B cell (primary cell): Measurements from ENCODE around the gene C10orf62. TPM values are rescaled to one million over a fixed set of nuclear protein-coding genes. Genes with fewer than 3 reads are reported as not detected.

ENCODE experiments used
- ATAC-seq: fragments of 200-7000 bp; cut with Tn5 transposase; one replicate; pipeline ENCODE4 v1.10.0; 2021; ENCODE audit warnings: low read depth, mild to moderate bottlenecking, moderate number of reproducible peaks, moderate library complexity
- CTCF ChIA-PET: fragments of 350-600 bp; sonication (Branson Sonifier 250); formaldehyde crosslinking; loops from one replicate; lab custom pipeline; 2021; ENCODE audit warnings: antibody characterized with exemption, inconsistent platforms; lab: Charles Lee
- POLR2A ChIA-PET: fragments of 350-600 bp; sonication (Branson Sonifier 250); formaldehyde crosslinking; loops from one replicate; lab custom pipeline; 2021; ENCODE audit warnings: antibody characterized with exemption; lab: Charles Lee
- DNase-seq: peaks from one replicate; pipeline ENCODE4 v3.0.0; 2013
- H2AFZ ChIP-seq: 2 replicates; pipeline ENCODE4 v1.6.1; 2012; ENCODE audit warnings: mild to moderate bottlenecking, low read depth, low read length; ENCODE audit not compliant: insufficient read depth, poor library complexity, severe bottlenecking
- H3K27ac ChIP-seq, 2 donors: 1 replicate in 1 of 2; 2 replicates in 1 of 2; pipeline ENCODE4 v1.5.1; 2012 to 2013; ENCODE audit warnings: low read length in 2 of 2, mild to moderate bottlenecking in 2 of 2, moderate library complexity in 1 of 2
- H3K27me3 ChIP-seq, 4 experiments: fragments of 200-600 bp in 1 of 4; sonication (generic) in 1 of 4; replicated peaks in 1 of 4; 1 replicate in 2 of 4; 2 replicates in 2 of 4; pipeline versions ENCODE4 v1.6.1 to v1.7.0; 2013 to 2016; ENCODE audit warnings: low read length in 3 of 4, mild to moderate bottlenecking in 2 of 4, mixed read lengths in 1 of 4, moderate library complexity in 1 of 4; ENCODE audit not compliant: insufficient read depth in 4 of 4, control insufficient read depth in 3 of 4; ENCODE audit errors: control extremely low read depth in 1 of 4
- H3K36me3 ChIP-seq, 2 experiments: replicated peaks in 1 of 2; 1 replicate in 1 of 2; 2 replicates in 1 of 2; pipeline versions ENCODE4 v1.6.1 to v1.7.1; 2013; ENCODE audit warnings: low read length in 1 of 2; ENCODE audit not compliant: insufficient read depth in 2 of 2, control insufficient read depth in 1 of 2; ENCODE audit errors: control extremely low read depth in 1 of 2, extremely low read depth in 1 of 2
- H3K4me1 ChIP-seq, 2 donors: fragments of 200-600 bp in 1 of 2; sonication (generic) in 1 of 2; 1 replicate in 1 of 2; 2 replicates in 1 of 2; pipeline versions ENCODE4 v1.5.1 to v1.6.1; 2013 to 2017; ENCODE audit warnings: low read length in 2 of 2; ENCODE audit not compliant: control insufficient read depth in 2 of 2, insufficient read depth in 2 of 2
- H3K4me2 ChIP-seq: replicated peaks from 2 replicates; pipeline ENCODE3; 2012; ENCODE audit warnings: mild to moderate bottlenecking, low read depth, low read length; ENCODE audit not compliant: poor library complexity, severe bottlenecking
- H3K4me3 ChIP-seq, 5 experiments: fragments of 200-600 bp in 1 of 5; sonication (generic) in 1 of 5; 1 replicate in 3 of 5; 2 replicates in 2 of 5; pipeline versions ENCODE4 v1.5.1 to v1.7.0; 2011 to 2016; ENCODE audit warnings: low read length in 4 of 5, mild to moderate bottlenecking in 4 of 5, low read depth in 2 of 5, control low read depth in 1 of 5, moderate library complexity in 1 of 5; ENCODE audit not compliant: insufficient read depth in 1 of 5; ENCODE audit errors: control extremely low read depth in 1 of 5, extremely low read depth in 1 of 5
- H3K79me2 ChIP-seq: fragments of 200-600 bp; sonication (generic); one replicate; pipeline ENCODE4 v1.6.0; 2016; ENCODE audit warnings: low read length; ENCODE audit not compliant: control insufficient read depth, insufficient read depth
- H3K9ac ChIP-seq: fragments of 200-600 bp; sonication (generic); 2 replicates; pipeline ENCODE4 v1.6.1; 2017; ENCODE audit warnings: mild to moderate bottlenecking, low read length, moderate library complexity
- H3K9me3 ChIP-seq, 3 donors: one replicate each; pipeline versions ENCODE4 v1.6.1 to v1.7.1; 2013; ENCODE audit warnings: low read length in 2 of 3; ENCODE audit not compliant: control insufficient read depth in 2 of 3, insufficient read depth in 1 of 3; ENCODE audit errors: control extremely low read depth in 1 of 3
- H4K20me1 ChIP-seq: 2 replicates; pipeline ENCODE4 v1.6.0; 2012; ENCODE audit warnings: mild to moderate bottlenecking, low read length; ENCODE audit not compliant: insufficient read depth, control insufficient read depth, poor library complexity, severe bottlenecking
- H3K27ac Mint-ChIP-seq: one replicate; pipeline ENCODE4 v1.8.0; 2021; ENCODE audit warnings: mixed read lengths
- H3K27me3 Mint-ChIP-seq: one replicate; pipeline ENCODE4 v1.8.0; 2021; ENCODE audit warnings: mixed read lengths
- H3K4me1 Mint-ChIP-seq: one replicate; pipeline ENCODE4 v1.8.0; 2021; ENCODE audit warnings: mixed read lengths
- H3K4me3 Mint-ChIP-seq: one replicate; pipeline ENCODE4 v1.8.0; 2021; ENCODE audit warnings: mixed read lengths
- H3K9me3 Mint-ChIP-seq: one replicate; pipeline ENCODE4 v1.8.0; 2022; ENCODE audit warnings: mixed read lengths; ENCODE audit not compliant: insufficient read depth
- EZH2 ChIP-seq: IDR thresholded peaks from 2 replicates; pipeline ENCODE4 v1.6.1; 2012; ENCODE audit warnings: borderline replicate concordance, low read depth, mild to moderate bottlenecking, moderate library complexity, low read length; ENCODE audit not compliant: insufficient read depth, poor library complexity, severe bottlenecking
- WGBS: methylation state at CpG from one replicate; pipeline ENCODE4 v1.1.5; 2013; ENCODE audit warnings: missing lambda C conversion rate; ENCODE audit not compliant: insufficient coverage; 5-methylcytosine and 5-hydroxymethylcytosine counted together
- intact Hi-C: fragments of 100-400 bp; cut with micrococcal nuclease; formaldehyde crosslinking; loops from one replicate; pipeline ENCODE4 v1.10.0; 2022
- polyA plus RNA-seq: library from polyadenylated mRNA; depleted of rRNA; stranded (reverse); fragments of >200 nt; gene quantifications from 2 replicates; pipeline ENCODE4 v1.2.3, GENCODE V29; 2012
- total RNA-seq, 2 donors: library from RNA; stranded (reverse); fragments of 120-200 nt in 1 of 2; gene quantifications; 1 replicate in 1 of 2; 2 replicates in 1 of 2; pipeline versions ENCODE4 v1.2.3 to v1.2.4, GENCODE V29; 2013 to 2022
- TF ChIP-seq, protein P1 (sequence below): fragments of 200-600 bp; IDR thresholded peaks from one replicate; pipeline ENCODE4 v1.8.0; 2022; ENCODE audit warnings: antibody characterized with exemption, mild to moderate bottlenecking

The C10orf62 gene
- total and polyA plus RNA-seq, 2 donors (not counting 1 experiment from before 2014, with no cell fraction given): not detected

DNA sequence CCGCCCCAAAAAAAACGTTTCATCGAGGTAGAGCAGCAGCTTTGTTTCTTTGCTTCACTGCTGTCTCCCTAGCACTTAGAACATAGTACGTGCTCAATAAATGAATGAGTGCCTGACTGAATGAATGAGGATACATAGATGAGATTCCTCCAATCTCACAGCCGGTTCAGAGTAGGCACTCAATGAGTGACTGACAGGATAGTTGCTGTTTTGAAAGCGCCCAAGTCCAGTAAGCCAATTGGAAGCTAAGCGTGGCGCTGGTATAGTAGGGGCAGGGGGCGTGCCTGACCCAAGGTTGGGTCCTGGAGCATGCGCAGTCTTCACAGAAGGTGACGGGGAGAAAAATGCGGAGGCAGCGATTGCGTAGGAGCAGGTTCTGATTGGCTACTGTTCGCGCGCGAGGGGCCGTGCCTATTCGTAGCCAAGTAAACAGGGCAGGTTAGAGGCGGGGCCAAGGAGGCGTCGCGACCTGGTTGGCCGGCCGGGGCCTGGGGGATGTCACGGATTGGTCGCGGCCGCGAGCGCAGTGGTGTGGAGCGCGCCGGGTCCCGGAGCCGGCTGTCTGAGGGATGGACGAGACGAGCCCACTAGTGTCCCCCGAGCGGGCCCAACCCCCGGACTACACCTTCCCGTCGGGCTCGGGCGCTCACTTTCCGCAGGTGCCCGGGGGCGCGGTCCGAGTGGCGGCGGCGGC, 50.8 kb downstream of the C10orf62 start, which contains the start of gene PI4K2A:
Gene PI4K2A, plus strand, starts transcription at position 498 of the 694 bp plus-strand sequence. Its CDS starts 72 bp downstream, at position 570.
- peak; percentile 99 for DNase-seq
- Histone ChIP-seq H3K27me3 (no peaks in the 10 kb centered on the region), H2AFZ (peak within 1 kb of the TSS; percentile 63), H4K20me1 (no peaks in the 10 kb centered on the region), H3K27ac (peak within 1 kb of the TSS; percentile 70 to 86), H3K36me3 (peaks cover 0 to 11% of the 10 kb centered on the region in 2 experiments), H3K4me2 (peak within 1 kb of the TSS; percentile 99), H3K9ac (peak within 1 kb of the TSS; percentile 85), H3K79me2 (peaks cover 34% of the 10 kb centered on the region), H3K4me3 (peak within 1 kb of the TSS; percentile 43 to 84 (median 77)), H3K4me1 (peaks cover 8 to 18% of the 10 kb centered on the region in 2 donors), H3K9me3 (no peaks in the 10 kb centered on the region)
- TF ChIP-seq EZH2: no peak
- TF ChIP-seq, protein P1, sequence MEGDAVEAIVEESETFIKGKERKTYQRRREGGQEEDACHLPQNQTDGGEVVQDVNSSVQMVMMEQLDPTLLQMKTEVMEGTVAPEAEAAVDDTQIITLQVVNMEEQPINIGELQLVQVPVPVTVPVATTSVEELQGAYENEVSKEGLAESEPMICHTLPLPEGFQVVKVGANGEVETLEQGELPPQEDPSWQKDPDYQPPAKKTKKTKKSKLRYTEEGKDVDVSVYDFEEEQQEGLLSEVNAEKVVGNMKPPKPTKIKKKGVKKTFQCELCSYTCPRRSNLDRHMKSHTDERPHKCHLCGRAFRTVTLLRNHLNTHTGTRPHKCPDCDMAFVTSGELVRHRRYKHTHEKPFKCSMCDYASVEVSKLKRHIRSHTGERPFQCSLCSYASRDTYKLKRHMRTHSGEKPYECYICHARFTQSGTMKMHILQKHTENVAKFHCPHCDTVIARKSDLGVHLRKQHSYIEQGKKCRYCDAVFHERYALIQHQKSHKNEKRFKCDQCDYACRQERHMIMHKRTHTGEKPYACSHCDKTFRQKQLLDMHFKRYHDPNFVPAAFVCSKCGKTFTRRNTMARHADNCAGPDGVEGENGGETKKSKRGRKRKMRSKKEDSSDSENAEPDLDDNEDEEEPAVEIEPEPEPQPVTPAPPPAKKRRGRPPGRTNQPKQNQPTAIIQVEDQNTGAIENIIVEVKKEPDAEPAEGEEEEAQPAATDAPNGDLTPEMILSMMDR: no peak
- no peaks in the 10 kb centered on the region for H3K9me3 Mint-ChIP-seq
- H3K27me3 Mint-ChIP-seq: no peaks in the 10 kb centered on the region
- intact Hi-C loops: loop anchor here (1.0 to 2.0 kb wide), 4 partner anchors 36 to 239 kb away; partner anchors contain the start of genes AVPI1, RRP12 and ZFYVE27
- CTCF ChIA-PET: no interaction called here
- peak; percentile 96 for ATAC-seq
- H3K4me3 Mint-ChIP-seq: peak within 1 kb of the TSS; percentile 99
- WGBS: 1% methylated on average over 51 of the region's 54 CpGs
- peak within 1 kb of the TSS; percentile 97 for H3K27ac Mint-ChIP-seq
- H3K4me1 Mint-ChIP-seq: peaks cover 22% of the 10 kb centered on the region
- POLR2A ChIA-PET: interaction anchor here (0.6 to 1.9 kb wide), 4 partner anchors 9 to 1664 kb away, joined by 3 to 7 read pairs (median 4); partner anchors contain the start of genes R3HCC1L and ZFYVE27

Other genes with a start within 250 kb of the C10orf62 start
- gene RRP12, start 188.4 kb upstream of the C10orf62 start, total RNA-seq: 33.6 and 35.7 TPM in 2 replicates
- gene RRP12, start 188.4 kb upstream of the C10orf62 start, polyA plus RNA-seq: 19.3 and 22.8 TPM in 2 replicates
- 80.3 and 83.4 TPM in 2 replicates for gene PGAM1, start 163.5 kb upstream of the C10orf62 start, total RNA-seq
- 28.8 and 48.7 TPM in 2 replicates for gene PGAM1, start 163.5 kb upstream of the C10orf62 start, polyA plus RNA-seq
- gene EXOSC1, start 143.7 kb upstream of the C10orf62 start, total RNA-seq: 44.5 and 49.0 TPM in 2 replicates
- gene EXOSC1, start 143.7 kb upstream of the C10orf62 start, polyA plus RNA-seq: 26.4 and 32.2 TPM in 2 replicates
- 35.6 and 41.5 TPM in 2 replicates for gene ZDHHC16, start 143.5 kb upstream of the C10orf62 start, total RNA-seq
- 21.0 and 24.1 TPM in 2 replicates for gene ZDHHC16, start 143.5 kb upstream of the C10orf62 start, polyA plus RNA-seq
- 78.0 and 82.1 TPM in 2 replicates for gene MMS19, start 91.3 kb upstream of the C10orf62 start, total RNA-seq
- gene MMS19, start 91.3 kb upstream of the C10orf62 start, polyA plus RNA-seq: 102 TPM in 2 replicates
- gene UBTD1, start 90.8 kb upstream of the C10orf62 start, total RNA-seq: 1.7 and 1.8 TPM in 2 replicates
- gene UBTD1, start 90.8 kb upstream of the C10orf62 start, polyA plus RNA-seq: 1.2 and 1.3 TPM in 2 replicates
- not detected in 2 replicates for gene ANKRD2, start 16.9 kb upstream of the C10orf62 start, total RNA-seq
- not detected in 2 replicates for gene ANKRD2, start 16.9 kb upstream of the C10orf62 start, polyA plus RNA-seq
- not detected in 2 replicates for gene HOGA1, start 5.3 kb upstream of the C10orf62 start, total RNA-seq
- not detected in 2 replicates for gene HOGA1, start 5.3 kb upstream of the C10orf62 start, polyA plus RNA-seq
- 2.8 TPM in 2 replicates for gene MORN4, start 43.8 kb downstream of the C10orf62 start, total RNA-seq
- 1.5 TPM in 2 replicates for gene MORN4, start 43.8 kb downstream of the C10orf62 start, polyA plus RNA-seq
- 17.7 and 18.4 TPM in 2 replicates for gene PI4K2A, start 51.0 kb downstream of the C10orf62 start, total RNA-seq
- gene PI4K2A, start 51.0 kb downstream of the C10orf62 start, polyA plus RNA-seq: 7.9 and 26.6 TPM in 2 replicates
- gene AVPI1, start 97.5 kb downstream of the C10orf62 start, total RNA-seq: 3.4 and 3.9 TPM in 2 replicates
- 3.6 and 4.0 TPM in 2 replicates for gene AVPI1, start 97.5 kb downstream of the C10orf62 start, polyA plus RNA-seq
- 0.54 and 0.80 TPM in 2 replicates for gene MARVELD1, start 124.0 kb downstream of the C10orf62 start, total RNA-seq
- 0.26 and 0.45 TPM in 2 replicates for gene MARVELD1, start 124.0 kb downstream of the C10orf62 start, polyA plus RNA-seq
- gene ZFYVE27, start 147.4 kb downstream of the C10orf62 start, total RNA-seq: 79.0 and 79.7 TPM in 2 replicates
- gene ZFYVE27, start 147.4 kb downstream of the C10orf62 start, polyA plus RNA-seq: 50.4 and 55.2 TPM in 2 replicates
- not detected in 2 replicates for gene SFRP5, start 182.3 kb downstream of the C10orf62 start, total RNA-seq
- not detected in 2 replicates for gene SFRP5, start 182.3 kb downstream of the C10orf62 start, polyA plus RNA-seq